NB4 (cell line): ENCODE results near the gene APOC4.

ENCODE experiments used
- MAX ChIP-seq: IDR thresholded peaks from 2 replicates; pipeline ENCODE4 v1.6.1; 2011; ENCODE audit warnings: low read depth, low read length
- MYC ChIP-seq: IDR thresholded peaks from 2 replicates; pipeline ENCODE4 v1.6.1; 2011; ENCODE audit warnings: low read depth, low read length
- POLR2A ChIP-seq: IDR thresholded peaks from 2 replicates; pipeline ENCODE4 v1.6.1; 2011; ENCODE audit warnings: mild to moderate bottlenecking; ENCODE audit not compliant: insufficient read length; ENCODE audit errors: extremely low read depth
- TF ChIP-seq, protein P1 (sequence below): IDR thresholded peaks from one replicate; pipeline ENCODE4 v1.5.1; 2012; ENCODE audit warnings: low read depth, low read length

DNA sequence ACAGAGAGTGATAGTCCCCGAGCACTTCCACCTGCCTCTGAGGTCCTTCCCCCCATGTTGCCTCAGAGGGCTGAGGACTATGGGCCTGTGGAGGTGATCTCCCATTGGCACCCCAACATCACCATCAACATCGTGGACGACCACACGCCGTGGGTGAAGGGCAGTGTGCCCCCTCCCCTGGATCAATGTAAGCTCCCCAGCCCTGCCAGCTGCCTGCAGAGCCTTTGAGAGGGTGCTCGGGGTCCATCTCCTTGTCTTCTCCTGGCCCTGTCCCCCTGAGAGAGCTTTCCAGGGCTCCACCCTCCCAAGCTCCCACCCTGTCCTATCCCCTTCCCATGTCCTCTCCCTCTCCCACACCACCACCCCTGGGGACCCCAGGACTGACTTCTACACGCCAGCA is 44.4 kb downstream of the APOC4 start:
- TF ChIP-seq POLR2A (no peak), MYC (no peak), MAX (no peak)
- TF ChIP-seq, protein P1, sequence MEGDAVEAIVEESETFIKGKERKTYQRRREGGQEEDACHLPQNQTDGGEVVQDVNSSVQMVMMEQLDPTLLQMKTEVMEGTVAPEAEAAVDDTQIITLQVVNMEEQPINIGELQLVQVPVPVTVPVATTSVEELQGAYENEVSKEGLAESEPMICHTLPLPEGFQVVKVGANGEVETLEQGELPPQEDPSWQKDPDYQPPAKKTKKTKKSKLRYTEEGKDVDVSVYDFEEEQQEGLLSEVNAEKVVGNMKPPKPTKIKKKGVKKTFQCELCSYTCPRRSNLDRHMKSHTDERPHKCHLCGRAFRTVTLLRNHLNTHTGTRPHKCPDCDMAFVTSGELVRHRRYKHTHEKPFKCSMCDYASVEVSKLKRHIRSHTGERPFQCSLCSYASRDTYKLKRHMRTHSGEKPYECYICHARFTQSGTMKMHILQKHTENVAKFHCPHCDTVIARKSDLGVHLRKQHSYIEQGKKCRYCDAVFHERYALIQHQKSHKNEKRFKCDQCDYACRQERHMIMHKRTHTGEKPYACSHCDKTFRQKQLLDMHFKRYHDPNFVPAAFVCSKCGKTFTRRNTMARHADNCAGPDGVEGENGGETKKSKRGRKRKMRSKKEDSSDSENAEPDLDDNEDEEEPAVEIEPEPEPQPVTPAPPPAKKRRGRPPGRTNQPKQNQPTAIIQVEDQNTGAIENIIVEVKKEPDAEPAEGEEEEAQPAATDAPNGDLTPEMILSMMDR, result no peak
